ACC112 (cell line): Measurements from ENCODE around the gene DAP.

Experiments used
- H2AFZ ChIP-seq: fragments of 200-600 bp; sonication (generic); one replicate; pipeline ENCODE4 v1.6.0; 2017; ENCODE audit warnings: antibody characterized with exemption, low read length; ENCODE audit not compliant: unreplicated experiment
- H3K27ac ChIP-seq: fragments of 200-600 bp; sonication (generic); 2 replicates; pipeline ENCODE4 v1.5.1; 2014; ENCODE audit warnings: low read depth, mild to moderate bottlenecking, antibody characterized with exemption, low read length, moderate library complexity
- H3K27me3 ChIP-seq: fragments of 200-600 bp; sonication (generic); 2 replicates; pipeline ENCODE4 v1.6.1; 2014; ENCODE audit warnings: mild to moderate bottlenecking, antibody characterized with exemption, low read length, moderate library complexity, mixed read lengths; ENCODE audit not compliant: insufficient read depth
- H3K36me3 ChIP-seq: fragments of 200-600 bp; sonication (generic); 2 replicates; pipeline ENCODE4 v1.6.1; 2016; ENCODE audit warnings: mild to moderate bottlenecking, antibody characterized with exemption, low read length, moderate library complexity, mixed read lengths; ENCODE audit not compliant: insufficient read depth
- H3K4me1 ChIP-seq: fragments of 200-600 bp; sonication (generic); one replicate; pipeline ENCODE4 v1.6.1; 2016; ENCODE audit warnings: low read length, mixed read lengths; ENCODE audit not compliant: insufficient read depth, unreplicated experiment, control insufficient read depth
- H3K4me3 ChIP-seq: fragments of 200-600 bp; sonication (generic); 2 replicates; pipeline ENCODE4 v1.5.1; 2014; ENCODE audit warnings: mild to moderate bottlenecking, low read depth, low read length
- H3K79me2 ChIP-seq: fragments of 200-600 bp; sonication (generic); one replicate; pipeline ENCODE4 v1.6.0; 2016; ENCODE audit warnings: low read length; ENCODE audit not compliant: control insufficient read depth, unreplicated experiment, insufficient read depth

The DAP gene

DNA sequence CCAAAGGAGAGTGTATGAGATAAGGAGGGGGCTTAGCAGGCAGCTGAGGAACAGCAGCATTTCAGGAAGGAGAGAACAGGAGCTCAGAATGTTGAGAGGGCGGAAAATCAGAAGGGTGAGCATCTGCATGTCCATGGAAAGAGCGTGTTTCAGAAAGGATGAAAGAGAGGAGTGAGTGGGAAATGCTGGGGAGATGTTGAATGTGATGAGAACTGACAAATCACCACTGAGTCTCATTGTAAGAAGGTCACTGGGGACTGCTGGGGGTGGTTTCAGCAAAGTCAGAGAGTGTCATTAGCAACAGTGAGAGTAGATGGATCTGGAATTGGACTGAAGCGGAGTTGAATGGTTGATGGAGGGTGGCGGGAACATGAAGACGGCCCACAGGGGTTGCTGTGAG lies 131.4 kb downstream of the DAP start:
- Histone ChIP-seq H3K36me3 (no peaks in the 10 kb centered on the region), H3K4me1 (peaks cover 16% of the 10 kb centered on the region), H3K27me3 (no peaks in the 10 kb centered on the region), H3K79me2 (no peaks in the 10 kb centered on the region), H3K27ac (no peak overlapping the region), H2AFZ (no peak overlapping the region), H3K4me3 (no peak overlapping the region)
